BLaER1 treated with 17β-estradiol and CSF1 and Interleukin-3, amounts not matched to agents 10 nM and 100 nM (cell line): ENCODE measurements around the gene SDF2.

Experiments used
- H3K27ac ChIP-seq, 11 experiments: shearing (Covaris generic); formaldehyde crosslinking; 2 replicates each; pipeline ENCODE4 v1.8.1; 2022
- H3K27me3 ChIP-seq, 11 experiments: shearing (Covaris generic); formaldehyde crosslinking; 2 replicates each; pipeline ENCODE4 v1.8.1; 2022
- H3K36me3 ChIP-seq, 11 experiments: shearing (Covaris generic); formaldehyde crosslinking; 2 replicates each; pipeline ENCODE4 v1.8.1; 2022
- H3K4me1 ChIP-seq, 10 experiments: shearing (Covaris generic); formaldehyde crosslinking; 2 replicates each; pipeline ENCODE4 v1.8.1; 2022
- H3K4me2 ChIP-seq, 11 experiments: shearing (Covaris generic); formaldehyde crosslinking; 2 replicates each; pipeline ENCODE4 v1.8.1; 2022
- H3K4me3 ChIP-seq, 10 experiments: shearing (Covaris generic); formaldehyde crosslinking; 2 replicates each; pipeline ENCODE4 v1.8.1; 2022
- H3K9ac ChIP-seq, 11 experiments: shearing (Covaris generic); formaldehyde crosslinking; 2 replicates each; pipeline ENCODE4 v1.8.1; 2022
- H3K9me3 ChIP-seq, 11 experiments: shearing (Covaris generic); formaldehyde crosslinking; replicated peaks in 1 of 11; 2 replicates each; pipeline ENCODE4 v1.8.1; 2022
- H4K20me1 ChIP-seq, 11 experiments: shearing (Covaris generic); formaldehyde crosslinking; 2 replicates each; pipeline ENCODE4 v1.8.1; 2022
- Cebpa-rat ChIP-seq, 11 experiments: shearing (Covaris generic); IDR thresholded peaks; 2 replicates each; pipeline ENCODE4 v1.8.1; 2022

SDF2 gene

DNA sequence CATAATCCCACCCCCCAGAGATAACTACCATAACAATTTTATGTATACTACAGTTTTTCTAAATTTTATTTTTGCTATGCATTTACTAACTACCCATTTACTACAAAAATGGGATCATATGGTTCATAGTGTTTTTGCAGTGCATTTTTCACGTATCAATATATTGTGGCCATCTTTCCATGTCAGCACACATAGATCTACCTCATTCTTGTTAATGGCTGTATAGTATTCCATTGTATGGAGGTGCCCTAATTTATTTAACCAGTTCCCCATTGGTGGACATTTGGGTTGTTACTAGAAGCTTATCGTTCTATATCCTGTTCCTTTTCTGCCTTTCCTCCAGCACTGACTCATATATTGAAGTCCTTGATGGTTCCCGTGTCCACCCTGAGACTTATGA, 27.3 kb upstream of the SDF2 start:
- Histone ChIP-seq H3K27me3 (no peaks in the 10 kb centered on the region), H3K9ac (no peak overlapping the region), H4K20me1 (peaks cover 0 to 27% (median 4%) of the 10 kb centered on the region in 11 experiments; a peak in 8 of 22 replicates), H3K27ac (no peak overlapping the region), H3K4me2 (no peak overlapping the region), H3K9me3 (no peaks in the 10 kb centered on the region), H3K4me1 (peaks cover 0 to 11% (median 4%) of the 10 kb centered on the region in 10 experiments; a peak in 7 of 20 replicates), H3K36me3 (peaks cover 96 to 100% (median 100%) of the 10 kb centered on the region in 11 experiments), H3K4me3 (no peak overlapping the region)
- no peak for TF ChIP-seq Cebpa-rat (IDR thresholded peaks at IDR 0.05)

- Histone ChIP-seq H3K4me3 (no peak overlapping the region), H3K4me2 (no peak overlapping the region), H3K9me3 (no peaks in the 10 kb centered on the region), H3K27me3 (no peaks in the 10 kb centered on the region), H3K27ac (no peak overlapping the region), H3K9ac (no peak overlapping the region), H3K4me1 (peaks cover 0 to 11% (median 4%) of the 10 kb centered on the region in 10 experiments; a peak in 7 of 20 replicates), H4K20me1 (peaks cover 0 to 26% (median 4%) of the 10 kb centered on the region in 11 experiments; a peak in 8 of 22 replicates), H3K36me3 (peaks cover 96 to 100% (median 100%) of the 10 kb centered on the region in 11 experiments)
- TF ChIP-seq Cebpa-rat (IDR thresholded peaks at IDR 0.05): no peak
These were observed 26.8 kb upstream of the SDF2 start for GRCh38 chr17:28688481-28688880.

GRCh38 chr17:28686296-28686695, 24.6 kb upstream of the SDF2 start:
- H3K4me3 ChIP-seq: no peak overlapping the region
- H3K9ac ChIP-seq: no peak overlapping the region
- H3K36me3 ChIP-seq: peaks cover 99 to 100% (median 100%) of the 10 kb centered on the region in 11 experiments
- no peaks in the 10 kb centered on the region for H3K9me3 ChIP-seq
- H3K4me1 ChIP-seq: peaks cover 0 to 11% (median 4%) of the 10 kb centered on the region in 10 experiments; a peak in 7 of 20 replicates
- H4K20me1 ChIP-seq: peaks cover 0 to 48% (median 7%) of the 10 kb centered on the region in 11 experiments; a peak in 9 of 22 replicates
- no peak overlapping the region for H3K4me2 ChIP-seq
- no peaks in the 10 kb centered on the region for H3K27me3 ChIP-seq
- no peak for TF ChIP-seq Cebpa-rat (IDR thresholded peaks at IDR 0.05)
- no peak overlapping the region for H3K27ac ChIP-seq

DNA sequence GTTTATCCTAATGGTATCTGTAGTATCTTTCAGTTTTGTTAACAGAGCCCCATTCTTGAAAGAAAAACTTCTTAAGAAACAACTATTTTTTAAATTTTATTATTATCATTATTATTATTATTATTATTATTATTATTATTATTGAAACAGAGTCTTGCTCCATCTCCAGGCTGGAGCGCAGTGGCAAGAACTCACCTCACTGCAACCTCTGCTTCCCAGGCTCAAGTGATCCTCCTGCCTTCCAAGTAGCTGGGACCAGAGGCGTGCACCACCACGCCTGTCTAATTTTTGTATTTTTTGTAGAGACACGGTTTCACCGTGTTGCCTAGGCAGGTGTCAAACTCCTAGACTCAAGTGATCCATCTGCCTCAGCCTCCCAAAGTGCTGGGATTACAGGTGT, 23.7 kb upstream of the SDF2 start:
- Histone ChIP-seq H3K4me1 (peaks cover 0 to 11% (median 4%) of the 10 kb centered on the region in 10 experiments; a peak in 7 of 20 replicates), H3K4me2 (no peak overlapping the region), H3K9me3 (no peaks in the 10 kb centered on the region), H3K9ac (peak overlapping the region in 2 of 11 experiments; percentile 7 to 53; a peak in 2 of 22 replicates), H3K27me3 (no peaks in the 10 kb centered on the region), H3K36me3 (peaks cover 99 to 100% (median 100%) of the 10 kb centered on the region in 11 experiments), H4K20me1 (peaks cover 0 to 53% (median 7%) of the 10 kb centered on the region in 11 experiments; a peak in 9 of 22 replicates), H3K27ac (no peak overlapping the region), H3K4me3 (no peak overlapping the region)
- TF ChIP-seq Cebpa-rat (IDR thresholded peaks at IDR 0.05): no peak

- no peak for TF ChIP-seq Cebpa-rat (IDR thresholded peaks at IDR 0.05)
- no peak overlapping the region for H3K27ac ChIP-seq
- peak overlapping the region in 5 of 11 experiments; percentile 7 to 53 (median 39); a peak in 4 of 22 replicates for H3K9ac ChIP-seq
- H3K4me1 ChIP-seq: peaks cover 0 to 11% (median 4%) of the 10 kb centered on the region in 10 experiments; a peak in 7 of 20 replicates
- 0 out of 22 replicates have a peak overlapping the region, but pooled peaks of 2 of the 11 experiments have one; percentile 2 for H3K4me2 ChIP-seq
- H3K36me3 ChIP-seq: peaks cover 99 to 100% (median 100%) of the 10 kb centered on the region in 11 experiments
- H3K27me3 ChIP-seq: no peaks in the 10 kb centered on the region
- H4K20me1 ChIP-seq: peaks cover 0 to 53% (median 7%) of the 10 kb centered on the region in 11 experiments; a peak in 9 of 22 replicates
- no peak overlapping the region for H3K4me3 ChIP-seq
- no peaks in the 10 kb centered on the region for H3K9me3 ChIP-seq
These were observed 23.3 kb upstream of the SDF2 start for GRCh38 chr17:28684963-28685362.

GRCh38 chr17:28682655-28683054, 20.9 kb upstream of the SDF2 start:
- H3K9ac ChIP-seq: no peak overlapping the region
- no peaks in the 10 kb centered on the region for H3K27me3 ChIP-seq
- no peak overlapping the region for H3K4me3 ChIP-seq
- no peak overlapping the region for H3K4me2 ChIP-seq
- no peaks in the 10 kb centered on the region for H3K9me3 ChIP-seq
- peaks cover 0 to 44% (median 4%) of the 10 kb centered on the region in 11 experiments; a peak in 10 of 22 replicates for H4K20me1 ChIP-seq
- no peak overlapping the region for H3K27ac ChIP-seq
- peaks cover 0 to 11% (median 4%) of the 10 kb centered on the region in 10 experiments; a peak in 7 of 20 replicates for H3K4me1 ChIP-seq
- TF ChIP-seq Cebpa-rat (IDR thresholded peaks at IDR 0.05): no peak
- H3K36me3 ChIP-seq: peaks cover 99 to 100% (median 100%) of the 10 kb centered on the region in 11 experiments

- no peaks in the 10 kb centered on the region for H3K9me3 ChIP-seq
- H3K27me3 ChIP-seq: no peaks in the 10 kb centered on the region
- H3K36me3 ChIP-seq: peaks cover 100% of the 10 kb centered on the region in 11 experiments
- no peak overlapping the region for H3K9ac ChIP-seq
- H3K4me2 ChIP-seq: no peak overlapping the region
- H3K4me3 ChIP-seq: no peak overlapping the region
- no peaks in the 10 kb centered on the region for H3K4me1 ChIP-seq
- H3K27ac ChIP-seq: no peak overlapping the region
- no peak for TF ChIP-seq Cebpa-rat (IDR thresholded peaks at IDR 0.05)
- peaks cover 0 to 39% (median 11%) of the 10 kb centered on the region in 11 experiments; a peak in 12 of 22 replicates for H4K20me1 ChIP-seq
These were observed 14.3 kb upstream of the SDF2 start for GRCh38 chr17:28675980-28676379.

DNA sequence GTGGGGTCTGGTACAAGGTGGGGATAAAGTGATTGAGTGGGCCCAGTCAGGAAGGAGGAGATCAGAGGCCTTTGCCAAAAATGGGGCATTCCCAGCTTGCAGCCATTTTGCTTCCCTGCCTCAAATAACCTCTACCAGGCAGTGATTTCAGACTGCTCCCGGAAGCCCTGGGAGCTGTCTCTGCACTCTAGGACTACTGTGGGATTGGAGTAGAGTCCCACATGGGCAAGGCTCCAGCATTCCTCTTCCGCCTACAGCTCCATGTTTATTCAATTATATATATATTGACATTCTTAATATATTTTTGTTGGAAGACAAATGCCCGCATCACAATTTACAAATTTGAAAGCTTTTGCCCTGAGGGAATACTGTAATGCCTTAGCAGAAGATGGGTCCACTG, 13.8 kb upstream of the SDF2 start:
- H3K36me3 ChIP-seq: peaks cover 99 to 100% (median 100%) of the 10 kb centered on the region in 11 experiments
- no peak for TF ChIP-seq Cebpa-rat (IDR thresholded peaks at IDR 0.05)
- H3K4me2 ChIP-seq: no peak overlapping the region
- H3K27ac ChIP-seq: no peak overlapping the region
- H3K4me1 ChIP-seq: no peaks in the 10 kb centered on the region
- no peak overlapping the region for H3K9ac ChIP-seq
- H3K27me3 ChIP-seq: no peaks in the 10 kb centered on the region
- peaks cover under 1 to 41% (median 13%) of the 10 kb centered on the region in 11 experiments; a peak in 14 of 22 replicates for H4K20me1 ChIP-seq
- no peak overlapping the region for H3K4me3 ChIP-seq
- no peaks in the 10 kb centered on the region for H3K9me3 ChIP-seq

DNA sequence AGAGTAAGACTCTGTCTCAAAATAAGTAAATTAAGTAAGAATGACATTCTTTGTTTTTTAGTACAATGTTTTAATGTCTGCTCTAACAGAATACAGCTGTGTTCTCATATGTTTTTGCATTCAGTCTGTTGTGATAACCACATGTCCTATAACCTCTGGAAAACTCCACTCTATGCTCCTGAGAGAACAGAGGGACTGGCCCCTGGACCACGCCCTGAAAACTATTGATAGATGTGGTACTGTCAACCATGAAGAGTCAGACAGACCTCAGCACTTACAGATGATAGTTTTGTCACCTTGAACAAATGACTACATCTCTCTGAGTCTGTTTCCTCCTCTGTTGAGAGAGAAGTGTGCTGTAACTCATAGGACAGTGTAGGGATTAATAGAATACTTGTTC, 8.2 kb upstream of the SDF2 start:
- Histone ChIP-seq H3K4me1 (peaks cover 0 to 15% (median 3%) of the 10 kb centered on the region in 10 experiments; a peak in 10 of 20 replicates), H3K9me3 (no peaks in the 10 kb centered on the region), H3K36me3 (peaks cover 74 to 98% (median 94%) of the 10 kb centered on the region in 11 experiments), H3K27me3 (no peaks in the 10 kb centered on the region), H3K4me2 (no peak overlapping the region), H4K20me1 (peaks cover 35 to 74% (median 65%) of the 10 kb centered on the region in 11 experiments; a peak in 21 of 22 replicates), H3K9ac (no peak overlapping the region), H3K27ac (no peak overlapping the region), H3K4me3 (no peak overlapping the region)
- no peak for TF ChIP-seq Cebpa-rat (IDR thresholded peaks at IDR 0.05)
